ENCODE results near the gene DAZAP1. TPM values are rescaled to one million over a fixed set of nuclear protein-coding genes. Genes with fewer than 3 reads are reported as not detected.

Gene DAZAP1
- total RNA-seq, 4 donors from 2014 or later = 53.7 to 74.1 (median 63.4) TPM

DNA sequence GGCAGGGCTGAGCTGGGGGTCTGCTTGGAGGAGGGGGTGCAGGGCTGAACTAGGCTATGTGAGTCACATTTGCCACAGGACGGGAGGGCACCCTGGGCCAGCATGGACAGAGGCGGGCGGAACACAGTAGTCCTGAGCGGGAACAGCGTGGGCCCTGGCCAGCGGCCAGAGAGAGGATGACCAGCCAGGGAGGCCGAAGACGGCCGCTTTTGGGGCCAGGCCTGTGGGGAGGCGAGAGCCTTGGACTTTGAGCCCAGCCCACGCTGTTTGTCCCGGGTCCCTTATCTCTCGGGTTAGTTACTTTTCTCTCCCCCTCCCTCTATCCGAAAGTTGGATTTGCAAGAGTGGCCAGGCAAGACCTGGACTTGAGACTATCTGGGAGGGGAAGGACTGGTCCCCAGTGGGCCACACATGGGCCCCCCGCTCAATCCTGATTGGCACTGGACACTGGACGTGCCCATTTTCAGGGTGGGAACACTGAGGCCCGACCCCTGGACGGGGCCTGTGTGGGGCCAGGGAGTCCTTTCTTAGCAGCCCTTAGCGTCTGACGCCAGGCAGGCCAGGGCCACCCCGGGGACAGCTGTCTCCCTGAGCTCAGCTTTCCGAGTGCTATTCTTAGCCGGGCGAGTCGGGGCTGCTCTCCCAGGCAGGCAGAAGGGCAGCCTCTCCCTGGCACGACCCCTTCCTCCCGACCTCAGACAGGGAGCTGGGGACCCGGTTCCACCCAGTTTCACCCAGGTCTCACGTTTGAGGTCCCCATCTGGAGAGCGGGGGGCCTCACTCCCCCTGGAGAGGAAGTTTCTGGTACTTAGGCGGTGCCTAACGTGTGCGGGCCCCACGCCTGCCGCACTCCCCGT lies 6.9 kb upstream of the DAZAP1 start:
- peak; percentile 79 to 86 for ATAC-seq
- Histone ChIP-seq H3K36me3 (no peaks in the 10 kb centered on the region), H3K4me1 (peaks cover 19 to 22% of the 10 kb centered on the region in 2 donors), H3K27ac (peak overlapping the region; percentile 88 to 99 (median 91)), H3K27me3 (no peaks in the 10 kb centered on the region), H3K9me3 (no peaks in the 10 kb centered on the region), H3K4me3 (peak overlapping the region; percentile 60 to 90 (median 63))
- in situ Hi-C loops (cut with MboI; ENCODE audit: low sequenced_read_pairs in 4 of 4) (no loop called here), intact Hi-C loops (cut with DNase I; ENCODE audit: low total_unique reads) (loop anchor here (2.0 to 5.0 kb wide), 3 partner anchors 18 to 123 kb away; partner anchors contain the start of genes FAM174C and NDUFS7)
- DNase-seq = peak; percentile 75 to 93
- TF ChIP-seq POLR2A (IDR thresholded peaks at IDR 0.05) (peak; percentile 63 to 65), CTCF (IDR thresholded peaks at IDR 0.05 in 4 of 5, conservative IDR thresholded peaks at IDR 0.05 in 1 of 5) (no peak)

- Histone ChIP-seq H3K4me3 (peak within 1 kb of the TSS; percentile 60 to 90 (median 63)), H3K4me1 (peaks cover 11 to 14% of the 10 kb centered on the region in 2 donors), H3K27ac (peak within 1 kb of the TSS; percentile 88 to 99 (median 91)), H3K9me3 (no peaks in the 10 kb centered on the region), H3K36me3 (no peaks in the 10 kb centered on the region), H3K27me3 (no peaks in the 10 kb centered on the region)
- ATAC-seq (peak; percentile 37 to 40), DNase-seq (no peak)
- intact Hi-C loops (cut with DNase I; ENCODE audit: low total_unique reads) = loop anchor here (2.0 to 5.0 kb wide), 3 partner anchors 19 to 124 kb away; partner anchors contain the start of genes FAM174C and NDUFS7
- TF ChIP-seq CTCF (IDR thresholded peaks at IDR 0.05 in 4 of 5, conservative IDR thresholded peaks at IDR 0.05 in 1 of 5) (peak; percentile 34 to 66 (median 46)), POLR2A (IDR thresholded peaks at IDR 0.05) (no peak)
- in situ Hi-C loops (cut with MboI; ENCODE audit: low sequenced_read_pairs in 4 of 4) = no loop called here
These were observed 6.1 kb upstream of the DAZAP1 start, which contains the start of gene GAMT for GRCh38 chr19:1401138-1401888. Gene GAMT, minus strand, starts transcription at chr19:1401542. Its CDS starts 66 bp downstream, at chr19:1401476.

GRCh38 chr19:1401889-1402217 lies 5.5 kb upstream of the DAZAP1 start:
- H3K27me3 ChIP-seq = no peaks in the 10 kb centered on the region
- peaks cover 7 to 9% of the 10 kb centered on the region in 2 donors for H3K4me1 ChIP-seq
- in situ Hi-C loops (cut with MboI; ENCODE audit: low sequenced_read_pairs in 4 of 4) (no loop called here), intact Hi-C loops (cut with DNase I; ENCODE audit: low total_unique reads) (loop anchor here (2.0 to 5.0 kb wide), 3 partner anchors 19 to 125 kb away; partner anchors contain the start of genes FAM174C and NDUFS7)
- H3K27ac ChIP-seq = peak overlapping the region; percentile 88 to 99 (median 91)
- DNase-seq = no peak
- H3K4me3 ChIP-seq = peak overlapping the region in 3 of 4 donors; percentile 62 to 90 (median 64)
- no peak for TF ChIP-seq POLR2A (IDR thresholded peaks at IDR 0.05)
- TF ChIP-seq CTCF (IDR thresholded peaks at IDR 0.05 in 4 of 5, conservative IDR thresholded peaks at IDR 0.05 in 1 of 5) = no peak
- H3K36me3 ChIP-seq = no peaks in the 10 kb centered on the region
- no peaks in the 10 kb centered on the region for H3K9me3 ChIP-seq
- no peak for ATAC-seq

GRCh38 chr19:1402411-1403070 lies 4.8 kb upstream of the DAZAP1 start:
- intact Hi-C loops (cut with DNase I; ENCODE audit: low total_unique reads) = loop anchor here (5.0 kb wide), 2 partner anchors 50 to 125 kb away; partner anchors contain the start of gene FAM174C
- H3K27me3 ChIP-seq = no peaks in the 10 kb centered on the region
- TF ChIP-seq CTCF (IDR thresholded peaks at IDR 0.05 in 4 of 5, conservative IDR thresholded peaks at IDR 0.05 in 1 of 5) = no peak
- no peak for TF ChIP-seq POLR2A (IDR thresholded peaks at IDR 0.05)
- ATAC-seq = no peak
- no peaks in the 10 kb centered on the region for H3K36me3 ChIP-seq
- no peak overlapping the region for H3K4me3 ChIP-seq
- H3K27ac ChIP-seq = peak overlapping the region in 3 of 4 donors; percentile 26 to 99 (median 91)
- no peak for DNase-seq
- no peaks in the 10 kb centered on the region for H3K9me3 ChIP-seq
- in situ Hi-C loops (cut with MboI; ENCODE audit: low sequenced_read_pairs in 4 of 4) = no loop called here
- H3K4me1 ChIP-seq = peaks cover 3 to 9% of the 10 kb centered on the region in 2 donors

All from gastrocnemius medialis (tissue), 4 donors.